IMR-90 (cell line): ENCODE measurements around the gene PRKACG. TPM values are rescaled to one million over a fixed set of nuclear protein-coding genes. Genes with fewer than 3 reads are reported as not detected.

Source experiments
- ATAC-seq: fragments of 200-7000 bp; cut with Tn5 transposase; 2 replicates; pipeline ENCODE4 v1.9.1; 2020; ENCODE audit warnings: low read depth, mild to moderate bottlenecking, moderate library complexity
- BruUV-seq: library from RNA; stranded (reverse); fragments of 400-500 nt; replicated peaks from 2 replicates; lab custom pipeline; 2021; lab: Mats Ljungman, UMichigan
- CTCF ChIA-PET: fragments of 300-600 bp; formaldehyde crosslinking; extraction: SDS; loops from one replicate; lab custom pipeline; 2021; ENCODE audit warnings: antibody characterized with exemption; lab: Yijun Ruan, JAX
- POLR2A ChIA-PET: fragments of 300-600 bp; sonication (Branson Sonifier 250); formaldehyde crosslinking; loops from one replicate; lab custom pipeline; 2022; ENCODE audit warnings: antibody characterized with exemption; ENCODE audit not compliant: unreplicated experiment; lab: Charles Lee
- DNase-seq: peaks from one replicate; pipeline ENCODE4 v3.0.0; 2013
- H2AFZ ChIP-seq: replicated peaks from 2 replicates; pipeline ENCODE3; 2013; ENCODE audit warnings: low read length, mild to moderate bottlenecking; ENCODE audit not compliant: poor library complexity
- H2AK5ac ChIP-seq: 2 replicates; pipeline ENCODE4 v1.6.1; 2013; ENCODE audit warnings: low read depth, low read length, inconsistent platforms
- H2AK9ac ChIP-seq: replicated peaks from 2 replicates; pipeline ENCODE3; 2013; ENCODE audit warnings: mild to moderate bottlenecking, low read depth, low read length, moderate library complexity; ENCODE audit not compliant: poor library complexity
- H2BK120ac ChIP-seq: 2 replicates; pipeline ENCODE4 v1.6.1; 2013; ENCODE audit warnings: low read depth, low read length, inconsistent platforms
- H2BK15ac ChIP-seq: 3 replicates; pipeline ENCODE4 v1.6.1; 2013; ENCODE audit warnings: low read depth, low read length, inconsistent platforms
- H2BK20ac ChIP-seq: 2 replicates; pipeline ENCODE4 v1.6.1; 2013; ENCODE audit warnings: low read depth, mild to moderate bottlenecking, inconsistent platforms, low read length, moderate library complexity
- H2BK5ac ChIP-seq: 2 replicates; pipeline ENCODE4 v1.6.1; 2013; ENCODE audit warnings: mild to moderate bottlenecking, low read depth, low read length, inconsistent platforms; ENCODE audit not compliant: poor library complexity, severe bottlenecking
- H3K14ac ChIP-seq: replicated peaks from 2 replicates; pipeline ENCODE4 v1.6.1; 2013; ENCODE audit warnings: low read depth, low read length, inconsistent platforms
- H3K18ac ChIP-seq: 2 replicates; pipeline ENCODE4 v1.6.1; 2013; ENCODE audit warnings: low read depth, low read length, control low read depth
- H3K23ac ChIP-seq: 2 replicates; pipeline ENCODE4 v1.6.1; 2013; ENCODE audit warnings: low read depth, low read length, inconsistent platforms
- H3K27ac ChIP-seq: 2 replicates; pipeline ENCODE4 v1.5.1; 2013; ENCODE audit warnings: mild to moderate bottlenecking, control low read depth, low read length; ENCODE audit not compliant: insufficient read depth
- H3K27me3 ChIP-seq: 2 replicates; pipeline ENCODE4 v1.6.1; 2013; ENCODE audit warnings: low read length; ENCODE audit not compliant: control insufficient read depth, insufficient read depth
- H3K36me3 ChIP-seq: 2 replicates; pipeline ENCODE4 v1.6.1; 2013; ENCODE audit warnings: low read length, mixed read lengths; ENCODE audit not compliant: control insufficient read depth, insufficient read depth
- H3K4ac ChIP-seq: 2 replicates; pipeline ENCODE4 v1.6.1; 2013; ENCODE audit warnings: low read depth, low read length, inconsistent platforms
- H3K4me1 ChIP-seq: 2 replicates; pipeline ENCODE4 v1.6.1; 2013; ENCODE audit warnings: low read length, mixed read lengths; ENCODE audit not compliant: control insufficient read depth, insufficient read depth
- H3K4me2 ChIP-seq: 2 replicates; pipeline ENCODE4 v1.6.1; 2013; ENCODE audit warnings: low read depth, mild to moderate bottlenecking, control low read depth, low read length, moderate library complexity
- H3K4me3 ChIP-seq: 2 replicates; pipeline ENCODE4 v1.5.1; 2013; ENCODE audit warnings: low read depth, mild to moderate bottlenecking, control low read depth, low read length, moderate library complexity; ENCODE audit not compliant: insufficient read depth
- H3K56ac ChIP-seq: 2 replicates; pipeline ENCODE4 v1.6.1; 2013; ENCODE audit warnings: low read length, inconsistent platforms; ENCODE audit not compliant: insufficient read depth; ENCODE audit errors: extremely low read depth
- H3K79me1 ChIP-seq, 2 experiments: 2 replicates each; pipeline ENCODE4 v1.6.1; 2013; ENCODE audit warnings: low read length in 2 of 2, inconsistent platforms in 1 of 2, low read depth in 1 of 2
- H3K9ac ChIP-seq: 2 replicates; pipeline ENCODE4 v1.6.1; 2013; ENCODE audit warnings: low read depth, low read length, control low read depth
- H3K9me1 ChIP-seq: 2 replicates; pipeline ENCODE4 v1.6.1; 2013; ENCODE audit warnings: low read length, inconsistent platforms; ENCODE audit not compliant: insufficient read depth
- H3K9me3 ChIP-seq: 2 replicates; pipeline ENCODE4 v1.6.1; 2013; ENCODE audit warnings: low read length; ENCODE audit not compliant: control insufficient read depth, insufficient read depth
- H4K20me1 ChIP-seq: 2 replicates; pipeline ENCODE4 v1.6.1; 2013; ENCODE audit warnings: low read length, inconsistent platforms; ENCODE audit not compliant: insufficient read depth
- H4K5ac ChIP-seq: 2 replicates; pipeline ENCODE4 v1.6.1; 2013; ENCODE audit warnings: mild to moderate bottlenecking, low read depth, low read length, control low read depth
- H4K8ac ChIP-seq, 2 experiments: 2 replicates each; pipeline ENCODE4 v1.6.1; 2013; ENCODE audit warnings: low read depth in 2 of 2, low read length in 2 of 2, control low read depth in 1 of 2, inconsistent platforms in 1 of 2
- H4K91ac ChIP-seq: 2 replicates; pipeline ENCODE4 v1.6.1; 2013; ENCODE audit warnings: low read depth, low read length, inconsistent platforms; ENCODE audit not compliant: insufficient read depth
- CEBPB ChIP-seq: IDR thresholded peaks from 2 replicates; pipeline ENCODE4 v1.6.1; 2012; ENCODE audit warnings: low read depth, low read length, improper control_type of control experiment
- CHD1 ChIP-seq: IDR thresholded peaks from 2 replicates; pipeline ENCODE4 v1.6.1; 2012; ENCODE audit warnings: low read depth, low read length, improper control_type of control experiment
- CTCF ChIP-seq: conservative IDR thresholded peaks from 2 replicates; pipeline ENCODE4 v1.5.1; 2012; ENCODE audit warnings: mild to moderate bottlenecking, low read depth, low read length, improper control_type of control experiment
- FOS ChIP-seq: fragments of 150-350 bp; IDR thresholded peaks from 2 replicates; pipeline ENCODE4 v1.6.1; 2016; ENCODE audit warnings: low read depth, low read length
- NFE2L2 ChIP-seq: fragments of 150-350 bp; IDR thresholded peaks from 2 replicates; pipeline ENCODE4 v1.6.1; 2016; ENCODE audit warnings: low read depth, mild to moderate bottlenecking, low read length
- RAD21 ChIP-seq: IDR thresholded peaks from 2 replicates; pipeline ENCODE4 v1.6.1; 2012; ENCODE audit warnings: low read length, improper control_type of control experiment
- RCOR1 ChIP-seq: IDR thresholded peaks from 2 replicates; pipeline ENCODE4 v1.6.1; 2012; ENCODE audit warnings: mild to moderate bottlenecking, low read length, improper control_type of control experiment; ENCODE audit not compliant: insufficient replicate concordance
- SMC3 ChIP-seq: fragments of 150-350 bp; IDR thresholded peaks from 2 replicates; pipeline ENCODE4 v1.6.1; 2016; ENCODE audit warnings: low read depth, mild to moderate bottlenecking, antibody characterized with exemption, low read length, moderate library complexity
- USF2 ChIP-seq: fragments of 150-350 bp; IDR thresholded peaks from 2 replicates; pipeline ENCODE4 v1.6.1; 2017; ENCODE audit warnings: mild to moderate bottlenecking, antibody characterized with exemption, low read length, low read depth
- WGBS, 2 experiments: methylation state at CpG; one replicate each; pipeline versions ENCODE4 v1.1.5 to v1.1.7; 2013; ENCODE audit warnings: missing lambda C conversion rate in 2 of 2; ENCODE audit not compliant: insufficient read length in 1 of 2; ENCODE audit errors: extremely low coverage in 2 of 2; 5-methylcytosine and 5-hydroxymethylcytosine counted together
- dilution Hi-C: fragments of 300-500 bp; cut with HindIII; formaldehyde crosslinking; loops from one replicate; pipeline ENCODE4 v1.14.3; 2018; ENCODE audit warnings: low sequenced_read_pairs; ENCODE audit not compliant: unreplicated experiment
- in situ Hi-C: fragments of 300-500 bp; cut with MboI; formaldehyde crosslinking; loops from 3 replicates; pipeline ENCODE4 v1.14.3; 2019; ENCODE audit warnings: low sequenced_read_pairs, inconsistent platforms, mixed read lengths
- intact Hi-C: fragments of 100-400 bp; cut with micrococcal nuclease; formaldehyde crosslinking; loops from 2 replicates; pipeline ENCODE4 v1.10.0; 2022
- polyA plus RNA-seq, 3 experiments: library from polyadenylated mRNA; depleted of rRNA; stranded (reverse); fragments of >200 nt; gene quantifications; 2 replicates each; pipeline ENCODE4 v1.2.3, GENCODE V29; 2012; ENCODE audit warnings: low replicate concordance in 1 of 3
- total RNA-seq: library from RNA; depleted of rRNA; stranded (reverse); fragments of >200 nt; gene quantifications from 2 replicates; pipeline ENCODE4 v1.2.3, GENCODE V29; 2012

The PRKACG gene
- total and polyA plus RNA-seq, 2 of the 4 experiments (the other 2 are of a cell fraction) = not detected

- Histone ChIP-seq H2AK9ac (peak overlapping the region; percentile 19), H3K23ac (no peak overlapping the region), H3K9me1 (no peaks in the 10 kb centered on the region; the same call in 1 of the 2 replicates), H4K20me1 (no peaks in the 10 kb centered on the region; the same call in 1 of the 2 replicates), H3K4me2 (no peak overlapping the region), H3K4me3 (no peak overlapping the region), H3K14ac (no peak overlapping the region), H3K27me3 (no peaks in the 10 kb centered on the region), H2BK15ac (no peak overlapping the region), H3K9ac (no peak overlapping the region), H3K79me1 (peaks cover 2 to 15% of the 10 kb centered on the region in 2 experiments), H3K36me3 (peaks cover 16% of the 10 kb centered on the region), H4K91ac (no peak overlapping the region), H2BK20ac (no peak overlapping the region), H4K5ac (no peak overlapping the region), H3K56ac (no peak overlapping the region), H2AFZ (no peak overlapping the region), H3K27ac (no peak overlapping the region), H2BK120ac (no peak overlapping the region), H3K18ac (no peak overlapping the region), H2AK5ac (no peak overlapping the region), H3K4ac (no peak overlapping the region), H3K9me3 (no peaks in the 10 kb centered on the region), H3K4me1 (peaks cover 8% of the 10 kb centered on the region), H4K8ac (no peak overlapping the region), H2BK5ac (no peak overlapping the region)
- DNase-seq (no peak), ATAC-seq (no peak)
- intact Hi-C loops = no loop called here
- ChIA-PET POLR2A (no interaction called here), CTCF (no interaction called here)
- TF ChIP-seq CTCF (no peak), RCOR1 (no peak), SMC3 (no peak), CHD1 (no peak), CEBPB (no peak), USF2 (no peak), RAD21 (no peak), FOS (no peak), NFE2L2 (no peak)
- no TSS peak for BruUV-seq
- no CpG with 5 or more reads among the region's 4 CpGs for WGBS, 2 experiments
- in situ Hi-C loops = no loop called here
- dilution Hi-C loops = no loop called here
Measured at GRCh38 chr9:69046723-69047122, 32.8 kb upstream of the PRKACG start.
